Colonic mucosa (tissue), 4 donors: Measurements from ENCODE around the gene HMGN1. TPM values are rescaled to one million over a fixed set of nuclear protein-coding genes. Genes with fewer than 3 reads are reported as not detected.

Experiments used
- DNase-seq: peaks from one replicate; pipeline ENCODE4 v3.0.0-alpha.2; 2020
- H3K27ac ChIP-seq: fragments of 200-600 bp; one replicate; pipeline ENCODE4 v1.8.0; 2021
- H3K27me3 ChIP-seq: fragments of 200-600 bp; one replicate; pipeline ENCODE4 v1.8.0; 2021
- H3K36me3 ChIP-seq: fragments of 200-600 bp; one replicate; pipeline ENCODE4 v1.8.0; 2021
- H3K4me1 ChIP-seq: fragments of 200-600 bp; one replicate; pipeline ENCODE4 v1.8.0; 2021; ENCODE audit warnings: mild to moderate bottlenecking
- H3K4me3 ChIP-seq: fragments of 200-600 bp; one replicate; pipeline ENCODE4 v1.8.0; 2021
- H3K9ac ChIP-seq, 2 donors: one replicate each; pipeline ENCODE4 v1.7.0; 2013; ENCODE audit warnings: control low read depth in 2 of 2, low read depth in 2 of 2, low read length in 2 of 2
- H3K9me3 ChIP-seq: fragments of 200-600 bp; one replicate; pipeline ENCODE4 v1.8.0; 2021
- intact Hi-C: fragments of 100-400 bp; cut with DNase I; formaldehyde crosslinking; loops from one replicate; pipeline ENCODE4 v1.14.1; 2022
- total RNA-seq, 2 donors: library from RNA; stranded (reverse); fragmentation: NEBNext Ultra II Directional in 1 of 2; extraction: Animal tissue kit (Norgen Biotek cat#: 25700) in 1 of 2; gene quantifications; one replicate each; pipeline ENCODE4 v1.2.1, GENCODE V29; 2021
- TF ChIP-seq, protein P1 (sequence below): fragments of 200-600 bp; IDR thresholded peaks from one replicate; pipeline ENCODE4 v1.8.0; 2022; ENCODE audit warnings: antibody characterized with exemption, mild to moderate bottlenecking
- donor health status: healthy.
- donor health status: DM: no; HTN: no; CAD: no.
- donor health status: DM: no; HTN: no; CAD: no.

Gene HMGN1
- total RNA-seq, 2 donors from 2014 or later: 240 to 305 TPM

GRCh38 chr21:39330001-39330400 lies 18.9 kb downstream of the HMGN1 start:
- no peak for DNase-seq
- intact Hi-C loops: no loop called here
- Histone ChIP-seq H3K9ac (no peak overlapping the region), H3K4me3 (no peak overlapping the region), H3K9me3 (no peaks in the 10 kb centered on the region), H3K27ac (no peak overlapping the region), H3K27me3 (no peaks in the 10 kb centered on the region), H3K36me3 (no peaks in the 10 kb centered on the region), H3K4me1 (no peaks in the 10 kb centered on the region)
- TF ChIP-seq, protein P1, sequence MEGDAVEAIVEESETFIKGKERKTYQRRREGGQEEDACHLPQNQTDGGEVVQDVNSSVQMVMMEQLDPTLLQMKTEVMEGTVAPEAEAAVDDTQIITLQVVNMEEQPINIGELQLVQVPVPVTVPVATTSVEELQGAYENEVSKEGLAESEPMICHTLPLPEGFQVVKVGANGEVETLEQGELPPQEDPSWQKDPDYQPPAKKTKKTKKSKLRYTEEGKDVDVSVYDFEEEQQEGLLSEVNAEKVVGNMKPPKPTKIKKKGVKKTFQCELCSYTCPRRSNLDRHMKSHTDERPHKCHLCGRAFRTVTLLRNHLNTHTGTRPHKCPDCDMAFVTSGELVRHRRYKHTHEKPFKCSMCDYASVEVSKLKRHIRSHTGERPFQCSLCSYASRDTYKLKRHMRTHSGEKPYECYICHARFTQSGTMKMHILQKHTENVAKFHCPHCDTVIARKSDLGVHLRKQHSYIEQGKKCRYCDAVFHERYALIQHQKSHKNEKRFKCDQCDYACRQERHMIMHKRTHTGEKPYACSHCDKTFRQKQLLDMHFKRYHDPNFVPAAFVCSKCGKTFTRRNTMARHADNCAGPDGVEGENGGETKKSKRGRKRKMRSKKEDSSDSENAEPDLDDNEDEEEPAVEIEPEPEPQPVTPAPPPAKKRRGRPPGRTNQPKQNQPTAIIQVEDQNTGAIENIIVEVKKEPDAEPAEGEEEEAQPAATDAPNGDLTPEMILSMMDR: no peak

DNA sequence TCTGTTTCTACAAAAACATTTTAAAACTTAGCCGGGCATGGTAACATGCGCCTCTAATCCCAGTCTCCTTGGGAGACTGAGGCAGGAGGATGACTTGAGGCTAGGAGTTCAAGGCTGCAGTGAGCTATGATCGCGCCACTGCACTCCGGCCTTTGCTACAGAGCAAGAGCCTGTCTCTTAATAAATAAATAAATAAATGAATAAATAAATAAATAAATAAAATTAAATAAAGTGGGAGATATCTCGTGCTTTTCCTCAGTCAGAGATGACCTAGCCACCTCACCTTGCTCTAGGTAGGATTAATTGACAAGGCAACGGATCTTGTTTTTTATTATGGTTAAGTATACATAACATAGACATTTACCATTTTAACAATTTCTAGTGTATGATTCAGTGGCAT lies 21.2 kb downstream of the HMGN1 start:
- no peaks in the 10 kb centered on the region for H3K4me1 ChIP-seq
- no peaks in the 10 kb centered on the region for H3K9me3 ChIP-seq
- DNase-seq: no peak
- TF ChIP-seq, protein P1: no peak
- intact Hi-C loops: no loop called here
- H3K27me3 ChIP-seq: no peaks in the 10 kb centered on the region
- H3K9ac ChIP-seq: no peak overlapping the region
- H3K4me3 ChIP-seq: no peak overlapping the region
- no peaks in the 10 kb centered on the region for H3K36me3 ChIP-seq
- no peak overlapping the region for H3K27ac ChIP-seq

DNA sequence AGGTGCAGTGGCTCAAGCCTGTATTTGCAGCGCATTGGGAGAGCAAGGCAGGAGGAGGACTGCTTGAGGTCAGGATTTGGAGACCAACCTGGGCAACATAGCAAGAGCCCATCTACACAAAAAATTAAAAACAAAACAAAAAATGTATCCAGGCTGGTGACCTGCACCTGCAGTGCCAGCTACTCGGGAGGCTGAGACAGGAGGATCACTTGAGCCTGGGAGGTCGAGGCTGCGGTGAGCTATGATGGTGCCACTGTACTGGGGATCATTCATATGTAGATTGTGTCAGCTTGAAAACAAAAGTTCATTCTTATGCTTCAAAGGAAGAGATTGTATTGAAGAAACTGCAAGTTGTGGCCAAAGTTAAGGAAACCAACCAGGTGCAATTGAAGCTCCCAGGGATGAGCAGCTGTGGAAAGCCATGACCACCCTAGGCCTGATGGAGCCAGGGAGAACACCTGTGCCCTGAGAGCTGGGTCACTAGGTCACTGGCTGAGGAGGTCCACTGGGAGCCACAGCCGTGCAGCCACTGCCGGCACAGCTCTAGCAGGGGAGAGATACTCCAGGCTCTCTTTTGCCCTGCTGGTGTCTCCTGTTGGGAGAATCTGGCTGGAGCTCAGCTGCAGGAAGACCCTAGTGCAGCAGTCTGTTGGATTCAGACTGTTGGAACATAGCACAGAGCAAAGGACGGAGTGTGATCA lies 22.1 kb downstream of the HMGN1 start:
- Histone ChIP-seq H3K27ac (no peak overlapping the region), H3K27me3 (no peaks in the 10 kb centered on the region), H3K9me3 (no peaks in the 10 kb centered on the region), H3K9ac (no peak overlapping the region), H3K36me3 (no peaks in the 10 kb centered on the region), H3K4me3 (no peak overlapping the region), H3K4me1 (no peaks in the 10 kb centered on the region)
- TF ChIP-seq, protein P1: no peak
- intact Hi-C loops: no loop called here
- DNase-seq: no peak

- no peak overlapping the region for H3K4me3 ChIP-seq
- H3K9me3 ChIP-seq: no peaks in the 10 kb centered on the region
- no peaks in the 10 kb centered on the region for H3K4me1 ChIP-seq
- intact Hi-C loops: no loop called here
- no peak for DNase-seq
- no peaks in the 10 kb centered on the region for H3K36me3 ChIP-seq
- no peak overlapping the region for H3K27ac ChIP-seq
- no peak overlapping the region for H3K9ac ChIP-seq
- TF ChIP-seq, protein P1: no peak
- no peaks in the 10 kb centered on the region for H3K27me3 ChIP-seq
Measured at GRCh38 chr21:39325458-39325857, 23.4 kb downstream of the HMGN1 start.

GRCh38 chr21:39321424-39321823 lies 27.5 kb downstream of the HMGN1 start:
- Histone ChIP-seq H3K27ac (no peak overlapping the region), H3K4me1 (no peaks in the 10 kb centered on the region), H3K4me3 (no peak overlapping the region), H3K36me3 (no peaks in the 10 kb centered on the region), H3K9me3 (no peaks in the 10 kb centered on the region), H3K9ac (no peak overlapping the region), H3K27me3 (no peaks in the 10 kb centered on the region)
- TF ChIP-seq, protein P1: no peak
- intact Hi-C loops: no loop called here
- no peak for DNase-seq
